PFSK-1 (cell line): ENCODE results near the gene ABHD11.

Experiments
- POLR2AphosphoS5 ChIP-seq: IDR thresholded peaks from 2 replicates; pipeline ENCODE4 v1.6.1; 2012; ENCODE audit warnings: low read depth, mild to moderate bottlenecking, control low read depth, low read length, moderate library complexity
- REST ChIP-seq, 2 experiments: IDR thresholded peaks; 2 replicates each; pipeline versions ENCODE4 v1.6.1 to v1.8.0; 2011 to 2012; ENCODE audit warnings: low read depth in 2 of 2, low read length in 2 of 2, control low read depth in 1 of 2, inconsistent platforms in 1 of 2, mild to moderate bottlenecking in 1 of 2, moderate library complexity in 1 of 2; ENCODE audit not compliant: insufficient read depth in 1 of 2
- SIN3A ChIP-seq: IDR thresholded peaks from 2 replicates; pipeline ENCODE4 v1.6.1; 2012; ENCODE audit warnings: mild to moderate bottlenecking, low read length, moderate library complexity, borderline replicate concordance; ENCODE audit not compliant: insufficient read depth
- TAF1 ChIP-seq: IDR thresholded peaks from 2 replicates; pipeline ENCODE4 v1.6.1; 2012; ENCODE audit warnings: low read length, control low read depth, borderline replicate concordance; ENCODE audit not compliant: insufficient read depth

GRCh38 chr7:73749931-73750776, 11.6 kb upstream of the ABHD11 start:
- TF ChIP-seq POLR2AphosphoS5: no peak
- TF ChIP-seq TAF1: no peak
- TF ChIP-seq REST (IDR thresholded peaks at IDR 0.05; ENCODE audit: insufficient read depth in 1 of 2, low read depth in 2 of 2, low read length in 2 of 2): no peak
- TF ChIP-seq SIN3A: no peak
